Nephron (organoid): ENCODE data around the gene LRCOL1.

Experiments used
- H3K27ac Mint-ChIP-seq, 3 experiments: 2 replicates each; pipeline ENCODE4 v1.8.0; 2020; ENCODE audit warnings: mixed read lengths in 3 of 3, mild to moderate bottlenecking in 2 of 3, moderate library complexity in 1 of 3
- H3K27me3 Mint-ChIP-seq: 2 replicates; pipeline ENCODE4 v1.8.0; 2021; ENCODE audit warnings: low read depth, mild to moderate bottlenecking, moderate library complexity, mixed read lengths
- H3K36me3 Mint-ChIP-seq: 2 replicates; pipeline ENCODE4 v1.8.0; 2020; ENCODE audit warnings: low read depth, mixed read lengths
- H3K4me1 Mint-ChIP-seq: 2 replicates; pipeline ENCODE4 v1.8.0; 2020; ENCODE audit warnings: mixed read lengths
- H3K4me3 Mint-ChIP-seq, 3 experiments: 2 replicates each; pipeline ENCODE4 v1.8.0; 2020; ENCODE audit warnings: mild to moderate bottlenecking in 3 of 3, mixed read lengths in 3 of 3, moderate library complexity in 2 of 3
- H3K9me3 Mint-ChIP-seq: 2 replicates; pipeline ENCODE4 v1.8.0; 2020; ENCODE audit warnings: mixed read lengths
- CTCF ChIP-seq, 3 experiments: fragments of 200-600 bp; sonication (generic); IDR thresholded peaks; one replicate each; pipeline ENCODE4 v1.5.0; 2021; ENCODE audit warnings: antibody characterized with exemption in 3 of 3; ENCODE audit not compliant: unreplicated experiment in 3 of 3

The LRCOL1 gene

GRCh38 chr12:132585177-132585576 is 25.2 kb downstream of the LRCOL1 start:
- H3K27me3 Mint-ChIP-seq = peaks cover 30% of the 10 kb centered on the region
- no peak overlapping the region for H3K27ac Mint-ChIP-seq
- peaks cover 13% of the 10 kb centered on the region for H3K36me3 Mint-ChIP-seq
- H3K9me3 Mint-ChIP-seq = no peaks in the 10 kb centered on the region
- peaks cover 9% of the 10 kb centered on the region for H3K4me1 Mint-ChIP-seq
- no peak for TF ChIP-seq CTCF (IDR thresholded peaks at IDR 0.05; ENCODE audit: unreplicated experiment in 3 of 3)
- H3K4me3 Mint-ChIP-seq = no peak overlapping the region

GRCh38 chr12:132584429-132584828 is 26.0 kb downstream of the LRCOL1 start:
- Mint-ChIP-seq H3K27ac (no peak overlapping the region), H3K4me1 (peaks cover 15% of the 10 kb centered on the region), H3K9me3 (no peaks in the 10 kb centered on the region), H3K27me3 (peaks cover 30% of the 10 kb centered on the region), H3K4me3 (no peak overlapping the region), H3K36me3 (peaks cover 18% of the 10 kb centered on the region)
- no peak for TF ChIP-seq CTCF (IDR thresholded peaks at IDR 0.05; ENCODE audit: unreplicated experiment in 3 of 3)

DNA sequence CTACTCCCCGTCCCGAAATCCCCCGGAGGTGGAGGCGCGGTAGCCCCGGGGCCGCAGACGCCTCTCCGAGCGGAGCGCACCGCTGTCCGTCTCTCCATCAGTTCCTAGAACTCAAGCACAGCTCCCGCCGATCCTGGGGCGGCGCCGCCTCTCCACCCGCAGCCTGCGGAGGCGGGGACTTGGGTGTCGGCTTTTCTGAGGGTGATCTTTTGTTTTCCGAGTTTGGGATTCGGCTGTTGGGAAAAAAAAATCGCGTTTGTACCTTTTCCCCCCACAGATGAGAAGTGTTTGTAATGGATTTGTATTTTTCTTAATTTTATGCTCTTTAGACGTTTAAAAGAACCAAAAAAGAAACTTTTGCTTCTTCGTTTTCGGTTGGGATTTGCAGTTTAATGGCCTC is 26.6 kb downstream of the LRCOL1 start:
- H3K4me1 Mint-ChIP-seq = peaks cover 21% of the 10 kb centered on the region
- H3K27me3 Mint-ChIP-seq = peaks cover 25% of the 10 kb centered on the region
- TF ChIP-seq CTCF (IDR thresholded peaks at IDR 0.05; ENCODE audit: unreplicated experiment in 3 of 3) = no peak
- H3K9me3 Mint-ChIP-seq = no peaks in the 10 kb centered on the region
- H3K36me3 Mint-ChIP-seq = peaks cover 24% of the 10 kb centered on the region
- peak overlapping the region; percentile 75 to 76 (median 76) for H3K4me3 Mint-ChIP-seq
- no peak overlapping the region for H3K27ac Mint-ChIP-seq

GRCh38 chr12:132583411-132583710 is 27.0 kb downstream of the LRCOL1 start:
- Mint-ChIP-seq H3K27me3 (peaks cover 24% of the 10 kb centered on the region), H3K4me1 (peaks cover 21% of the 10 kb centered on the region), H3K27ac (no peak overlapping the region), H3K36me3 (peaks cover 28% of the 10 kb centered on the region), H3K9me3 (no peaks in the 10 kb centered on the region), H3K4me3 (no peak overlapping the region)
- no peak for TF ChIP-seq CTCF (IDR thresholded peaks at IDR 0.05; ENCODE audit: unreplicated experiment in 3 of 3)

GRCh38 chr12:132582582-132583410 is 27.6 kb downstream of the LRCOL1 start:
- Mint-ChIP-seq H3K36me3 (peaks cover 34% of the 10 kb centered on the region), H3K4me3 (peak overlapping the region in 1 of 3 experiments; percentile 68), H3K9me3 (no peaks in the 10 kb centered on the region), H3K4me1 (peaks cover 25% of the 10 kb centered on the region), H3K27ac (no peak overlapping the region), H3K27me3 (peaks cover 24% of the 10 kb centered on the region)
- no peak for TF ChIP-seq CTCF (IDR thresholded peaks at IDR 0.05; ENCODE audit: unreplicated experiment in 3 of 3)

DNA sequence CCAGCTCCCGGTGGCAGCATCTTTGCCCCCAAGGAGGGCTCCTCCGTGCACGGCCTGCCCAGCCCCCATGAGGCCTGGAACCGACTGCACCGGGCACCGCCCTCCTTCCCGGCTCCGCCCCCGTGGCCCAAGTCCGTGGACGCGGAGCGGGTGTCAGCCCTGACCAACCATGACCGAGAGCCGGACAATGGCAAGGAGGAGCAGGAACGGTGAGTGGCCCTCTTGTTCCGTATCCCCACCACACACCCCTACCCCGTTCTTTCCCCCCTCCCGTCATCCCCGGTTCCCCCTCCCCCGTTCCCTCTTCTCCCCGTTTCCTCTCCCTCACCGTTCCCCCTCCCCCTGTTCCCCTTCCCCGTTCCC is 28.3 kb downstream of the LRCOL1 start:
- no peaks in the 10 kb centered on the region for H3K9me3 Mint-ChIP-seq
- H3K4me3 Mint-ChIP-seq = peak overlapping the region in 1 of 3 experiments; percentile 68
- H3K27me3 Mint-ChIP-seq = peaks cover 24% of the 10 kb centered on the region

More for the DNA sequence above, 28.3 kb downstream of the LRCOL1 start:
- peaks cover 26% of the 10 kb centered on the region for H3K4me1 Mint-ChIP-seq
- H3K36me3 Mint-ChIP-seq = peaks cover 36% of the 10 kb centered on the region
- no peak for TF ChIP-seq CTCF (IDR thresholded peaks at IDR 0.05; ENCODE audit: unreplicated experiment in 3 of 3)
- H3K27ac Mint-ChIP-seq = no peak overlapping the region
